Left ventricle myocardium inferior (tissue), 1 donor: ENCODE measurements around the gene ARHGAP26. TPM values are rescaled to one million over a fixed set of nuclear protein-coding genes. Genes with fewer than 3 reads are reported as not detected.
"Not testable (repeated sequence)": the region's sequence is repeated elsewhere in the genome, so short reads cannot be mapped to it uniquely, and the experiment has no call there.

Experiments used
- DNase-seq: peaks from one replicate; pipeline ENCODE4 v3.0.0-alpha.2; 2020
- H3K27ac ChIP-seq: fragments of 200-600 bp; replicated peaks from 2 replicates; pipeline ENCODE4 v1.8.0; 2021
- H3K27me3 ChIP-seq: fragments of 200-600 bp; 2 replicates; pipeline ENCODE4 v1.8.0; 2021; ENCODE audit warnings: low read depth
- H3K36me3 ChIP-seq: fragments of 200-600 bp; 2 replicates; pipeline ENCODE4 v1.8.0; 2021
- H3K4me1 ChIP-seq: fragments of 200-600 bp; 2 replicates; pipeline ENCODE4 v1.8.0; 2021
- H3K4me3 ChIP-seq: fragments of 200-600 bp; 2 replicates; pipeline ENCODE4 v1.8.0; 2021; ENCODE audit warnings: mild to moderate bottlenecking, moderate library complexity
- H3K9me3 ChIP-seq: fragments of 200-600 bp; replicated peaks from 2 replicates; pipeline ENCODE4 v1.8.0; 2021
- intact Hi-C: fragments of 100-400 bp; cut with micrococcal nuclease; formaldehyde crosslinking; loops from one replicate; pipeline ENCODE4 v1.11.0; 2022
- total RNA-seq: library from RNA; stranded (reverse); fragmentation: NEBNext Ultra II Directional; extraction: Animal tissue kit (Norgen Biotek cat#: 25700); gene quantifications from one replicate; pipeline ENCODE4 v1.2.1, GENCODE V29; 2021
- TF ChIP-seq, protein P1 (sequence below): fragments of 200-600 bp; IDR thresholded peaks from 2 replicates; pipeline ENCODE4 v1.8.0; 2021; ENCODE audit warnings: antibody characterized with exemption, mild to moderate bottlenecking, borderline replicate concordance
- donor health status: DM: no; HTN: yes; CAD: no; lungs with severe emphysema.

Gene ARHGAP26
- total RNA-seq, 1 donor from 2014 or later: 35.7 TPM

- intact Hi-C loops: no loop called here
- H3K27me3 ChIP-seq: no peaks in the 10 kb centered on the region
Measured at GRCh38 chr5:143115381-143115780, 345.2 kb downstream of the ARHGAP26 start.

DNA sequence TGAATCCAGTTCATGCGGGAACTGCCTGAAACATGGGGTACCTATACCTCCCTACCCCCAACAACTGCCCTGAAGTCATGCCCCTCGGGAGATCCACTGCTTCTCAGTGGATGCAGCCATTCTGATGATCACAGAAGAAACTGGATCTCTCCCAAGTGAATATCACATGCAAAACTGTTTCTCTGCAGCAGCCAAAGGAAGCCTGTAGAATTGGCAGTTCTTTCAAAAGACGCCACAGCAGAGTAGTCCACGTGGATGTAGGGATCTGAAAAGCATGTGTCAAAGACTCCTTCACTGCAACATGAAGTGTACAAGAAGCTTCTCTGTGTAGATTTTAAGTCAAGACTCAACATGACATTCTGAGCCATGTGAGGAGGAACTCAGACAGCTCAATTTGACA, 346.6 kb downstream of the ARHGAP26 start:
- intact Hi-C loops: no loop called here
- peak overlapping the region; percentile 5 for H3K27ac ChIP-seq
- H3K4me3 ChIP-seq: no peak overlapping the region
- TF ChIP-seq, protein P1, sequence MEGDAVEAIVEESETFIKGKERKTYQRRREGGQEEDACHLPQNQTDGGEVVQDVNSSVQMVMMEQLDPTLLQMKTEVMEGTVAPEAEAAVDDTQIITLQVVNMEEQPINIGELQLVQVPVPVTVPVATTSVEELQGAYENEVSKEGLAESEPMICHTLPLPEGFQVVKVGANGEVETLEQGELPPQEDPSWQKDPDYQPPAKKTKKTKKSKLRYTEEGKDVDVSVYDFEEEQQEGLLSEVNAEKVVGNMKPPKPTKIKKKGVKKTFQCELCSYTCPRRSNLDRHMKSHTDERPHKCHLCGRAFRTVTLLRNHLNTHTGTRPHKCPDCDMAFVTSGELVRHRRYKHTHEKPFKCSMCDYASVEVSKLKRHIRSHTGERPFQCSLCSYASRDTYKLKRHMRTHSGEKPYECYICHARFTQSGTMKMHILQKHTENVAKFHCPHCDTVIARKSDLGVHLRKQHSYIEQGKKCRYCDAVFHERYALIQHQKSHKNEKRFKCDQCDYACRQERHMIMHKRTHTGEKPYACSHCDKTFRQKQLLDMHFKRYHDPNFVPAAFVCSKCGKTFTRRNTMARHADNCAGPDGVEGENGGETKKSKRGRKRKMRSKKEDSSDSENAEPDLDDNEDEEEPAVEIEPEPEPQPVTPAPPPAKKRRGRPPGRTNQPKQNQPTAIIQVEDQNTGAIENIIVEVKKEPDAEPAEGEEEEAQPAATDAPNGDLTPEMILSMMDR: no peak
- no peak for DNase-seq
- peaks cover 10% of the 10 kb centered on the region for H3K36me3 ChIP-seq
- no peaks in the 10 kb centered on the region for H3K9me3 ChIP-seq
- peaks cover 64% of the 10 kb centered on the region for H3K4me1 ChIP-seq
- H3K27me3 ChIP-seq: no peaks in the 10 kb centered on the region

More at GRCh38 chr5:143115381-143115780, 345.2 kb downstream of the ARHGAP26 start:
- Histone ChIP-seq H3K9me3 (no peaks in the 10 kb centered on the region), H3K4me1 (peaks cover 71% of the 10 kb centered on the region), H3K27ac (no peak overlapping the region), H3K4me3 (no peak overlapping the region), H3K36me3 (no peaks in the 10 kb centered on the region)
- TF ChIP-seq, protein P1: no peak
- no peak for DNase-seq

GRCh38 chr5:143117821-143118220, 347.6 kb downstream of the ARHGAP26 start:
- H3K27ac ChIP-seq: peak overlapping the region; percentile 24
- TF ChIP-seq, protein P1: no peak
- H3K36me3 ChIP-seq: peaks cover 11% of the 10 kb centered on the region
- H3K9me3 ChIP-seq: no peaks in the 10 kb centered on the region
- no peak overlapping the region for H3K4me3 ChIP-seq
- DNase-seq: no peak
- intact Hi-C loops: no loop called here
- H3K4me1 ChIP-seq: peaks cover 63% of the 10 kb centered on the region
- no peaks in the 10 kb centered on the region for H3K27me3 ChIP-seq

GRCh38 chr5:143118222-143118621, 348.0 kb downstream of the ARHGAP26 start:
- no peak for DNase-seq
- H3K36me3 ChIP-seq: peaks cover 11% of the 10 kb centered on the region
- no peaks in the 10 kb centered on the region for H3K27me3 ChIP-seq
- H3K27ac ChIP-seq: peak overlapping the region; percentile 24
- intact Hi-C loops: no loop called here
- no peaks in the 10 kb centered on the region for H3K9me3 ChIP-seq
- peaks cover 67% of the 10 kb centered on the region for H3K4me1 ChIP-seq
- TF ChIP-seq, protein P1: no peak
- H3K4me3 ChIP-seq: no peak overlapping the region

- peaks cover 71% of the 10 kb centered on the region for H3K4me1 ChIP-seq
- H3K36me3 ChIP-seq: peaks cover 11% of the 10 kb centered on the region
- H3K4me3 ChIP-seq, intact Hi-C loops, DNase-seq, H3K27me3 ChIP-seq, H3K27ac ChIP-seq, H3K9me3 ChIP-seq: not testable (repeated sequence)
Measured at GRCh38 chr5:143118818-143119217, 348.6 kb downstream of the ARHGAP26 start.

DNA sequence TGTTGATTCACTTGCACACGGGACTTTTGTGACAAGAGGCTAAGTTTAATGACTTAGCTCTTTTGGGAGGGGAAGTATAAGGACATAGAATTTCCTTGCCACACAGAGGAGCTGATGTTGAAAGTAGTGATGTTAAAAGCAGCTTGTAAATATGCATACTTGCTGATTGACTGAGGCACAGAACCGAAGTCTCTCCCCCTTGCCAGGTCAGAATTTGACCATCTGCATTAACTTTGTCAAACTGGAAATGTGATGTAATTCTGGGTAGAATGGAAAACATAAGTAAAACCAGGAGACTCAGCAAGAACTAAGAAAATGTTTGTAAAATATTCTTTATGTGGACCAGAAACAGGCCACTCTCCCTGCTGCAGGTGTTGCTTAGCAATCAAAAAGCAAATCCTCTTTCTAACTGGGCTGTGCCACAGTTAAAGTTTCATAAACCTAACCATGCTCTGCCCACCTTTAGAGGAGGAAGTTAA, 349.2 kb downstream of the ARHGAP26 start:
- H3K27ac ChIP-seq: no peak overlapping the region
- peaks cover 75% of the 10 kb centered on the region for H3K4me1 ChIP-seq

More for the DNA sequence above, 349.2 kb downstream of the ARHGAP26 start:
- no peaks in the 10 kb centered on the region for H3K9me3 ChIP-seq
- H3K36me3 ChIP-seq: peaks cover 11% of the 10 kb centered on the region
- no peak overlapping the region for H3K4me3 ChIP-seq
- TF ChIP-seq, protein P1: no peak
- H3K27me3 ChIP-seq: no peaks in the 10 kb centered on the region
- intact Hi-C loops: no loop called here
- no peak for DNase-seq
